Stimulated activated CD4-positive, alpha-beta T cell treated with anti-CD3 and anti-CD28 coated beads, Interleukin-12 subunit alpha, Interleukin-12 subunit beta, amount 100 ng/mL, for 24 hours (primary cell): ENCODE measurements around the gene AUH.

Experiments
- DNase-seq, 2 experiments: peaks; one replicate each; pipeline ENCODE4 v3.0.0-alpha.2; 2020; ENCODE audit warnings: low read depth in 2 of 2

Gene AUH

DNA sequence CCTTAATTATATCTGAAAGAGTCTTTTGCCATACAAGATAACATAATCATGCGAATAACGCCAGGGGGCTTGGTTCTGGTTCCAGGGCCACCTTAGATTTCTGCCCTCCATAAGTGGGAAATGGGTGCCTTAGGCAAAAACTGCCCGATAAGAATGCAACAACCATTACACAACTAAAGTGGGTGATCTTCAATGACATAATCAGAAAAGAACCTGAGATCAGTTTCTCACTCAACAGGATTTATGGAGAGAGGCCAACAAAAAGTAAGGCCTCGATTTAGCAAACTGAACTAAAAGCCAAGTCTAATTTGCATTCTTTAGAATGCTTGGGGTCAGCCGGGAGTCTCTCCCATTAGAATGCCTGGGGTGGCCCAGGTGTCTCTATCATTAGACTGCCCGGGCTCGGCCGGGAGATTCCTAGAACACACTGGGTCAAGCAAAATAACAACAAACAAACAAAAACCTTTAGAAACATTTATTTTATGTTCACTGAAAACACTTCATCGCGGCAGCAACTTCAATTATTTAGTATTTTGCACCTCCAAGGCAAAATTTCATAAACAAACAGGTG lies 194.8 kb downstream of the AUH start:
- DNase-seq = no peak

DNA sequence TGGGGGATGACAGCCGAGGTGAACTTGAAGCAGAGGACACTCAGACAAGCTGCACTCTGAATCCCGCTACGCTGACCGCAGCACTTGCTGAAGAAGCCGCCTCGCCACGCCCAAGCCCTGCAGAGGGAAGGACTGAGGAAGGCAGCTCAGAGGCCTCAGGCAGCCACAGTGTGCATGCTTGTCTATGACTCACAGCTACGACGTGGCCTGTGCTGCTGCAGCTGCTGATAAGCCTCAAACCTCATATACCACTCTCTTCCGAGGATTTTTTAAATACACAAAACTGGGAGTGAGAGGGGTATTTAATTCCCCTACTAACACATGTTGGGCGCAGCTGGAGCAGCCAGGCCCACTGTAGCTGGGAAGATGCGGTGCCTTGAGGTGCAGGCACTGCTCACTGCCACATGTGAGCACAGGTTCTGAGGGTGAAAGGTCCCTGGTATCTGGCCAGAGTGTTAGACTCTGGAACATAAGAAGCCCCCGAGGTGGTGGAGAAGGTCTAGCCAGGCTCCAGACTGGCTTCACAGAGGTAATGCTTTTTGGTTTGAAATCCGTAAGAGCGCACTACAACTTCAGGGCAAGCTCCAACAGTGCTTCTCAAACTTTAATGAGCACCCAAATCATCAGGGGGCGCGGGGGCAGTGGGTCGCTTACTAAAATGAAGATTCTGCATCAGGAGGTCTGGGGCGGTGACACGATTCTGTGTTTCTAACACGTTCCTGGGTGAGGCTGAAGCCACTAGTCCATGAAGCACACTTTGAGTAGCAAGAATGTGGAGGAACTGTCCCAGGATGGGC lies 196.8 kb downstream of the AUH start:
- peak in 1 of 2 experiments; percentile 62 for DNase-seq
